ENCODE measurements around the gene ZNF783.
"Not testable (repeated sequence)": the region's sequence is repeated elsewhere in the genome, so short reads cannot be mapped to it uniquely, and the experiment has no call there.

The ZNF783 gene

GRCh38 chr7:149267733-149268132, 5.7 kb downstream of the ZNF783 start:
- no peak for DNase-seq (ENCODE audit: low read depth)

GRCh38 chr7:149274424-149274823, 12.4 kb downstream of the ZNF783 start:
- DNase-seq (ENCODE audit: low read depth); H3K4me3 ChIP-seq (ENCODE audit: low read depth, low read length): not testable (repeated sequence)

More at GRCh38 chr7:149267733-149268132, 5.7 kb downstream of the ZNF783 start:
- TF ChIP-seq CTCF (IDR thresholded peaks at IDR 0.05; ENCODE audit: low read depth, low read length, missing control alignments) = no peak
- H3K4me3 ChIP-seq (ENCODE audit: low read depth, low read length) = no peak overlapping the region

- DNase-seq (ENCODE audit: low read depth) = no peak
- TF ChIP-seq CTCF (IDR thresholded peaks at IDR 0.05; ENCODE audit: low read depth, low read length, missing control alignments) = no peak
- no peak overlapping the region for H3K4me3 ChIP-seq (ENCODE audit: low read depth, low read length)
These were observed 15.9 kb downstream of the ZNF783 start for GRCh38 chr7:149277871-149278270.

GRCh38 chr7:149278396-149278795, 16.4 kb downstream of the ZNF783 start:
- no peak for DNase-seq (ENCODE audit: low read depth)
- no peak for TF ChIP-seq CTCF (IDR thresholded peaks at IDR 0.05; ENCODE audit: low read depth, low read length, missing control alignments)
- no peak overlapping the region for H3K4me3 ChIP-seq (ENCODE audit: low read depth, low read length)

- TF ChIP-seq CTCF (IDR thresholded peaks at IDR 0.05; ENCODE audit: low read depth, low read length, missing control alignments) = no peak
- DNase-seq (ENCODE audit: low read depth) = no peak
- no peak overlapping the region for H3K4me3 ChIP-seq (ENCODE audit: low read depth, low read length)
These were observed 17.2 kb downstream of the ZNF783 start for GRCh38 chr7:149279111-149279743.

- TF ChIP-seq CTCF (IDR thresholded peaks at IDR 0.05; ENCODE audit: low read depth, low read length, missing control alignments) = no peak
- DNase-seq (ENCODE audit: low read depth) = no peak
- no peak overlapping the region for H3K4me3 ChIP-seq (ENCODE audit: low read depth, low read length)
These were observed 18.2 kb downstream of the ZNF783 start for GRCh38 chr7:149280151-149280550.

- no peak for DNase-seq (ENCODE audit: low read depth)
These were observed 18.9 kb downstream of the ZNF783 start for GRCh38 chr7:149280661-149281507.

More at GRCh38 chr7:149280661-149281507, 18.9 kb downstream of the ZNF783 start:
- no peak overlapping the region for H3K4me3 ChIP-seq (ENCODE audit: low read depth, low read length)
- TF ChIP-seq CTCF (IDR thresholded peaks at IDR 0.05; ENCODE audit: low read depth, low read length, missing control alignments) = no peak

Measured in GM12864 (cell line).